DND-41 (cell line): ENCODE results near the gene LRRC3C.

Source experiments
- ATAC-seq: fragments of 200-7000 bp; cut with Tn5 transposase; 3 replicates; pipeline ENCODE4 v1.9.1; 2021; ENCODE audit warnings: low read depth; ENCODE audit not compliant: insufficient read depth
- DNase-seq: peaks from one replicate; pipeline ENCODE4 v3.0.0-alpha.2; 2020
- H2AFZ ChIP-seq: 2 replicates; pipeline ENCODE4 v1.6.0; 2012; ENCODE audit warnings: low read depth, low read length
- H3K27ac ChIP-seq: 2 replicates; pipeline ENCODE4 v1.5.1; 2012; ENCODE audit warnings: low read length, inconsistent platforms
- H3K27me3 ChIP-seq: fragments of 200-600 bp; sonication (generic); 2 replicates; pipeline ENCODE4 v1.6.0; 2012; ENCODE audit warnings: low read length, mild to moderate bottlenecking, inconsistent platforms; ENCODE audit not compliant: insufficient read depth, poor library complexity
- H3K36me3 ChIP-seq: 2 replicates; pipeline ENCODE4 v1.5.1; 2012; ENCODE audit warnings: low read length, inconsistent platforms; ENCODE audit not compliant: insufficient read depth
- H3K4me1 ChIP-seq: 2 replicates; pipeline ENCODE4 v1.5.1; 2012; ENCODE audit warnings: mild to moderate bottlenecking, low read length; ENCODE audit not compliant: insufficient read depth
- H3K4me2 ChIP-seq: 2 replicates; pipeline ENCODE4 v1.6.0; 2012; ENCODE audit warnings: mild to moderate bottlenecking, moderate library complexity, low read length, inconsistent platforms; ENCODE audit not compliant: insufficient read depth
- H3K4me3 ChIP-seq, 2 experiments: fragments of 200-600 bp in 1 of 2; shearing (Covaris generic) in 1 of 2; 2 replicates each; pipeline ENCODE4 v1.5.1; 2012 to 2016; ENCODE audit warnings: inconsistent platforms in 2 of 2, low read length in 2 of 2, mild to moderate bottlenecking in 2 of 2, low read depth in 1 of 2, moderate library complexity in 1 of 2
- H3K79me2 ChIP-seq: 2 replicates; pipeline ENCODE4 v1.6.0; 2012; ENCODE audit warnings: low read length, inconsistent platforms; ENCODE audit not compliant: insufficient read depth
- H3K9ac ChIP-seq: 2 replicates; pipeline ENCODE4 v1.6.0; 2012; ENCODE audit warnings: low read depth, mild to moderate bottlenecking, inconsistent platforms, low read length, moderate library complexity
- H3K9me3 ChIP-seq: 2 replicates; pipeline ENCODE4 v1.5.1; 2012; ENCODE audit warnings: low read length, moderate library complexity, mild to moderate bottlenecking, inconsistent platforms; ENCODE audit not compliant: insufficient read depth, severe bottlenecking
- H4K20me1 ChIP-seq: 2 replicates; pipeline ENCODE4 v1.6.0; 2012; ENCODE audit warnings: low read length; ENCODE audit not compliant: insufficient read depth
- CTCF ChIP-seq: IDR thresholded peaks from 2 replicates; pipeline ENCODE4 v1.5.1; 2012; ENCODE audit warnings: borderline replicate concordance, low read length, moderate library complexity, mild to moderate bottlenecking; ENCODE audit not compliant: poor library complexity, severe bottlenecking; ENCODE audit errors: extremely low read depth
- EZH2 ChIP-seq: IDR thresholded peaks from 3 replicates; pipeline ENCODE4 v1.6.1; 2012; ENCODE audit warnings: borderline replicate concordance, low read depth, mild to moderate bottlenecking, moderate library complexity, low read length, inconsistent platforms; ENCODE audit not compliant: severe bottlenecking

Gene LRRC3C

GRCh38 chr17:39938140-39938869, 10.8 kb downstream of the LRRC3C start:
- TF ChIP-seq EZH2 (no peak), CTCF (no peak)
- no peak for ATAC-seq
- no peaks in the 10 kb centered on the region for H3K4me1 ChIP-seq

DNA sequence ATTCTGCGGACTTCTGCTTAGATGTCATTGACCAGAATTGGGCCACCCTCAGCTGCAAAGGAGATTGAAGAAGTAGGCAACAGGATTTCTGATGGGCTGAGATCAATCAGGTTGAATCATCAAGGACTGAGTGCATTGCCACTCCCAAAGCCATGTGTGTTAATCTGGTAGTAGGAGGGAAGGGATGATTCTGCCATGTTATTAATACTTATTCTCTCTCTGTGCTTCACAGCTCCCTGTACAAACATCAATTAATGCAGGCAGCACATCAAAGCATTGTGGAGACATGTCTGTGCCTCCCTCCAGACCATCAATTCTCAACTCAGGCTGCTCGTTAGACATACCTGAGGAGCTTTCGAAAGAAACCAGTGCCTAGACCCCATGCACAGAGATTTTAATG, 11.6 kb downstream of the LRRC3C start:
- Histone ChIP-seq H3K9me3 (no peaks in the 10 kb centered on the region), H3K4me2 (no peak overlapping the region), H3K27ac (no peak overlapping the region), H3K9ac (no peak overlapping the region), H3K79me2 (no peaks in the 10 kb centered on the region), H3K4me1 (no peaks in the 10 kb centered on the region), H3K36me3 (no peaks in the 10 kb centered on the region), H2AFZ (no peak overlapping the region), H3K4me3 (no peak overlapping the region), H4K20me1 (no peaks in the 10 kb centered on the region), H3K27me3 (no peaks in the 10 kb centered on the region)
- DNase-seq (no peak), ATAC-seq (no peak)
- TF ChIP-seq CTCF (no peak), EZH2 (no peak)

More at GRCh38 chr17:39938140-39938869, 10.8 kb downstream of the LRRC3C start:
- Histone ChIP-seq H3K27me3 (no peaks in the 10 kb centered on the region), H3K4me2 (no peak overlapping the region), H4K20me1 (no peaks in the 10 kb centered on the region), H3K79me2 (no peaks in the 10 kb centered on the region), H3K9ac (no peak overlapping the region), H3K27ac (no peak overlapping the region), H3K9me3 (no peaks in the 10 kb centered on the region), H3K36me3 (no peaks in the 10 kb centered on the region), H3K4me3 (no peak overlapping the region), H2AFZ (no peak overlapping the region)
- DNase-seq: no peak

DNA sequence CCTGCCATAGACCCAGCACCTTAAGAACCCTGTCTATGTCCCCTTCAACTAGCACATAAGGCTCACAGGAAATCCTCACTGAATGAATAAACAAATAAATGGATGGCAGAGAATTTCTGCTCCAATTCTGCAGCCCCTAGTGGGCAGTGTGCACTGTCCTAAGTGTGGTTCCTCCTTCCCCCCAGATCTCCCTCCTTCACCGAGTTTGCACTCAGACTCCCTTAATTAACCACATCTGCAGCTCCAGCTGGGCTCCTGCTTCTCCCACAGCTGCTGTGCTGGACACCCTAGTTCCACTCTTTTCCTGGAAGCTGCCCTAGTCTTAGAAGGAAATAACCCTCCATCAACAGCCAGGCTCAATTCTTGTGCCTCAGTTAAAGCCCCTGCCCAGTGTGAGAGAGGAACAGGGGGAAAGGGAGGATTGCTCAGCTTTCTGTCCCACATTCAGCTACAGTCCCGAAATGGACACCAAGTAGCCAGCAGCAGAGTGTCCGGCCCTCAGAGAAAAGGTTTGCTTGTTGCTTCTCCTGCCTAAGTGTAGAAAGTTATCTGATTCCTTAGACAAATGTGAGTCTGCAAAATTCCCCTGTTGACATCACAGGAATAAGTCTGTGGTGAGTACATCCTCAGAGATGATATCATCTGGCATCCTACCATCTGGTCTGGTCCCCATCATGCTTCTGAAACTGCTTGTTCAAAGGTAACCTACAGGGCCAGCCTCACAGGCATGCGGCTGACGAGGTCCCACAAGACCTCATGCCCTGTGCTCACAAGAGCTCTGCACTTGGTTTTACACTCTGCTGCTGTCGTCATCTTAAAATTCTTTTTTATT, 12.3 kb downstream of the LRRC3C start:
- no peaks in the 10 kb centered on the region for H3K4me1 ChIP-seq
- H3K27ac ChIP-seq: no peak overlapping the region
- no peak overlapping the region for H3K4me3 ChIP-seq
- TF ChIP-seq CTCF: peak; percentile 37
- TF ChIP-seq EZH2: no peak
- no peak overlapping the region for H3K4me2 ChIP-seq
- H4K20me1 ChIP-seq: no peaks in the 10 kb centered on the region
- ATAC-seq (peak; percentile 81), DNase-seq (peak; percentile 32)
- no peak overlapping the region for H2AFZ ChIP-seq
- no peak overlapping the region for H3K9ac ChIP-seq
- H3K9me3 ChIP-seq: no peaks in the 10 kb centered on the region
- no peaks in the 10 kb centered on the region for H3K27me3 ChIP-seq
- H3K79me2 ChIP-seq: no peaks in the 10 kb centered on the region
- no peaks in the 10 kb centered on the region for H3K36me3 ChIP-seq
